ENCODE data around the gene MIS18BP1. TPM values are rescaled to one million over a fixed set of nuclear protein-coding genes. Genes with fewer than 3 reads are reported as not detected.
"Not testable (repeated sequence)": the region's sequence is repeated elsewhere in the genome, so short reads cannot be mapped to it uniquely, and the experiment has no call there.

Gene MIS18BP1
- total RNA-seq, 1 donor from 2014 or later = 26.7 TPM

DNA sequence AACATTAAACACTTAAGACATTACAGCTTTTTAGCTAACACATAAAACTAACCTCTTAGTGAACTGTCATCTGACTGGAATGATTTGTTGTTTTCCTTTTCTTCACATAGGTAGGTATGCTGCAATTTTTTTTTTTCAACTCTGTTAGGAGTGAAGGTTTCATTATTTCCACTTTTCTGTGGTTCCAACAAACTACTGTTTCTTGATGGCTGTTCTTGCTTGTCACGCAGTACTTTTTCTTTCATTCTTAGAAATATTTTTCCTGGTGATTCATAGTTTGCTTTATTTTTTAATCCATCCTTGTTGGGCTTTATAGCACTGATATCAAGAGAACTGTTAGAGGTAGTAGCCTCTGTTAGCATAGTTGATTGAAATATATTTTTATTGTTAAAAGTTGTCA, 6.3 kb downstream of the MIS18BP1 start:
- no peak for DNase-seq (ENCODE audit: extremely low read depth, low read depth, low spot score)

DNA sequence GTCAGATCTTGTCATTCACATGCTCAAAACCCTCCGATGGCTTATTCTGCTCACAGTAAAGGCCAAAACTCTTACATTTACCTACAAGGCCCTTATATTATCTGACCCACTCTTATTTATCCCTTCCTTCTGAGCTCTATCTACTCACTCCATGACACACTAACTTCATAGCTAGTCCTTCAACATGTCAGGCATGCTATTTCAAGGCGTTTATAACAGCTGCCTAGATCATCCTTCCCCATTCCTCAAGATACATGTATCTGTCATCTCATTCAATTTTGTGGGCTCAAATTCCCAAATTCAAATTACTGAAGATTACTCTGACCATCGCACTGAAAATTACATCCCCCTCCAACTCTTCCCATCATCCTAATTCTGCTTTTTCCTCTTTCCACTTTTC, 6.9 kb downstream of the MIS18BP1 start:
- DNase-seq (ENCODE audit: extremely low read depth, low read depth, low spot score) = no peak

DNA sequence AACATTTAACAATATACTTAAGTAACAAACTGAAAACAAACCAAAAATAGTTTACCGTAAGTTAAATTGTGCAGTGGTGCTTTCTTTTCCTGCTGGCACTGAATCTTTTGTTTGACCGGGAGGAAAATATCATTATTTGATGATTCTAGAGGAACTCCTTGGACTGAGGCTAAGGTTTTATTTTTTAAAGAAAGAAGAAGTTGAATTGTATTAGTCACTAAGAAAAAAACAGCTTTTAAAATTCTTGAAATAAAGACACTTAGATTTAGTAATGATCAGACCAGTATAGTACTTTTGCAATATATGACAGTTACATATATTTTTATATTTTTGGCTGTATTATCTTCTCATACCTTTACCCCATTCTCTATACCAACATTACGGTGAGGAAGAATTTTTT, 10.3 kb downstream of the MIS18BP1 start:
- no peak for DNase-seq (ENCODE audit: extremely low read depth, low read depth, low spot score)

DNA sequence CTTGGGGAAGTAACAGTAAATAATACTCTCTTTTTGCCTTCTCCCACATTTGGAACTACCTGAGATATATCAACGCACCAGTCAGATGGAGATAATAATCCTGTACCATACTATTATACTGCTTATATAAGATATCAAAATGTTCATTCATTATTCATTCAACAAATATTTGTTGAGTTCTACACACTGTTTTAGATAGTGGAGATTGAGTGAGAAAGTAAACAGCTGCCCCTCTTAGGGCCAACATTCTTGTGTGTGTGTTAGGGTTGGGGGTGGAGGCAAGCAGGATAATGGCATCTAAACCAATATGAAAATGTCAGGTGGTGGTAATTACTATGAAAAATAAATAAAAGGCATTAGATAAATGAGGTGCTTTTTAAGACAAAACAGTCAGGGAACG, 14.0 kb downstream of the MIS18BP1 start:
- no peak for DNase-seq (ENCODE audit: extremely low read depth, low read depth, low spot score)

DNA sequence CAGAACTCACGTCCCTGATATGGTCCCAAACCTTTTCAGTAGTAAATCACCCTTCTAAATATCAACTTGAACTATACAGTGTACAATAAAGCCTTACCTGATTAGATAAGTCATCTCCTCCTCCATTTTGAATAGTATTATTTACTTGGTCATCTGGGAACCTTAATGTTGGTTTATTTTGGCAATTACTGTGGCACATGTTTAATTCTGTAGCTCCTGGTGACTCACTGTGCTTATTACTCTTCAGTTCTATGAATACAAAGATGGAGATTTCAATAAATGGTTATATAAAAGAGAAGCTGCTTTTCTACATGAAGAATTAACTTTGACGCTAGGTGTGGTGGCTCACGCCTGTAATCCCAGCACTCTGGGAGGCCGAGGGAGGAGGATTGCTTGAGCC, 25.4 kb downstream of the MIS18BP1 start:
- no peak for DNase-seq (ENCODE audit: extremely low read depth, low read depth, low spot score)

DNA sequence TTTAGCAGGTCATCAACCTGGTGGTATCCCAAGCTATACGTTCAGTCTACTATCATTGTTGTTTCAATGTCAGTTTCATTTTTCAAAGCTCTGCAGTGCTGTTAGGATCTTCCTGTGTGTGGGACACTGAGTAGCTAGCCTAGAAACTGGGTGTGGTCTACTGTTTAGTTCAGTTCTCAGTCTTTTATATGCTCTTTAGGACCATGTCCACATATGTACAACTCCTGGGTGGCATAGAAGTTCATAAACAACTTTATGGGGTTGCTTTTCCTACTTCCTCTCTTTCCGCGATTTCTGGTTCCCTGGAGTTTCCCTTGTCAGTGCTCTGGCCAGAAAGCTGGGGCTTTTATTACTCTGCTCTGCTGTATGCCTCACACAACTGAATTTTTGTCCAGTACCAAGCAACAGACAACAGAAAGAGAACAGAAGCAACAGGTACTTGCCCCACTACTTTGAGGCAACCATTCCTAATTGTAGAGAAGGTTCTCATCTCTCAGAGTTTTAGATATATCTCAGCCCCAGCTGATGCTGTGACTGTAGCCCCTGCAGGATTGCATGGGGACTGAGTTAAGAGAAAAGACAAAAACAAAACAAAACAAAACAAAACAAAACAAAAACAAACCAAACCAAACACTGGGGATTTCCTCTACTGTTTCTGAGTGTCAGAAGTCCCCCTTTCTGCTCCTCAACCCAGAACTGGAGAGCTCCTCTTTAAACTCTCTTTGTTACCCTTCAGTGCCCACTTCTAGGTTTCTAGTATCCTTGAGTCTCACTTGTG, 30.3 kb downstream of the MIS18BP1 start:
- no peak for DNase-seq (ENCODE audit: extremely low read depth, low read depth, low spot score)

DNA sequence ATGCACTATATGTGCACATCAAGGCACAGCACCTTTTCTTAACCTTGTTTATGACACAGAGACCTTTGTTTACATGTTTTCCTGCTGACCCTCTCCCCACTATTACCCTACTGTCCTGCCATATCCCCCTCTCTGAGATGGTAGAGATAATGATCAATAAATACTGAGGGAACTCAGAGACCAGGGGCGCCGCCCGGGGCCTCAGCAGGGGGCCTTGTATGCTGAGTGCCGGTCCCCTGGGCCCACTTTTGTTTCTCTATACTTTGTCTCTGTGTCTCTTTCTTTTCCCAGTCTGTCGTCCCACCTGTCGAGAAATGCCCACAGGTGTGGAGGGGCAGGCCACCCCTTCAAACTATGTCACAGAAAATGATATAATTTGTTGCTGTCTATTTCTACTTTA, 38.7 kb downstream of the MIS18BP1 start:
- DNase-seq (ENCODE audit: extremely low read depth, low read depth, low spot score) = not testable (repeated sequence)

DNA sequence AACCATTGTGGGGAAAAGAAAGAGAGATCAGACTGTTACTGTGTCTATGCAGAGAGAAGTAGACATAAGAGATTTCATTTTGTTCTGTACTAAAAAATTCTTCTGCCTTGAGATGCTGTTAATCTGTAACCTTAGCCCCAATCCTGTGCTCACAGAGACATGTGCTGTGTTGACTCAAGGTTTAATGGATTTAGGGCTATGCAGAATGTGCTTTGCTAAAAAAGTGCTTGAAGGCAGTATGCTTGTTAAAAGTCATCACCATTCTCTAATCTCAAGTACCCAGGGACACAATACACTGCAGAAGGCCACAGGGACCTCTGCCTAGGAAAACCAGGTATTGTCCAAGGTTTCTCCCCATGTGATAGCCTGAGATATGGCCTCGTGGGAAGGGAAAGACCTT, 39.3 kb downstream of the MIS18BP1 start:
- DNase-seq (ENCODE audit: extremely low read depth, low read depth, low spot score) = not testable (repeated sequence)

DNA sequence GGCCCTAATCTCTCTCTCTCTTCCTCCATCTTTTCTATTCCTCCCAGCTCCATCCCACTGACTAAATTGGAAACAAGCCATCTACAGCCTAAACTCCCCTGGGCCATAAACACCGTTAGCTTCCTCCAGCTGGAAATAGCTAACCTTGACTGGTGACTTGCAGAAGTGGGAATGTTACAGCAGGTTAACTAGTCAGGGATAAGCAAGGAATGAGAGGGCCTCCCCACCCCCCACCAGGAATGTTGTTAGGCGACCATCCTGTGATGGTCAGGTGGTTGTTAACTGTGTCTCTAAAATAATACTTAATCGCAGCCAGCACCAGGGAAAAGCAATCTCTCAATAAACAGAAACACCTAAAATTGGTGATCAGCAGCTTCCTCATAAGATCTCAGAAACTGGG, 40.8 kb downstream of the MIS18BP1 start:
- DNase-seq (ENCODE audit: extremely low read depth, low read depth, low spot score) = no peak

DNA sequence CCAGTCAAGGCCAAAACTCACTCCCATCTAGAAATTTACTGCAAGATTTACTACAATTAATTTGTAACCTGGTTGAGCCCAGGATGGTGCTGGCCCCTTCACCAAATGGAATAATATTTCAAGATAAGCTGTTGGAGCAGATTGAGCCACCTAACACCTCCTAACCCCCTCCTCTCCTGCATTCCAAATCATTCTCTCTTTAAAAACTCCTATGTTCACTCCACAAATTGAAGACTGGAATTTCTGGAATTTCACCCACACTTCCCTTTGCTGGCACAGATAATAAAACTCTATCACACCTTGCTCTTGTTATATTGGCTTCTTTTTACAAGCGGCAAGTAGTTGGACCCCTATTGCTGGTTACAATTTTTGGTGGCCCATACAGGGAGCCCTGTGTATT, 41.7 kb downstream of the MIS18BP1 start:
- DNase-seq (ENCODE audit: extremely low read depth, low read depth, low spot score) = no peak

DNA sequence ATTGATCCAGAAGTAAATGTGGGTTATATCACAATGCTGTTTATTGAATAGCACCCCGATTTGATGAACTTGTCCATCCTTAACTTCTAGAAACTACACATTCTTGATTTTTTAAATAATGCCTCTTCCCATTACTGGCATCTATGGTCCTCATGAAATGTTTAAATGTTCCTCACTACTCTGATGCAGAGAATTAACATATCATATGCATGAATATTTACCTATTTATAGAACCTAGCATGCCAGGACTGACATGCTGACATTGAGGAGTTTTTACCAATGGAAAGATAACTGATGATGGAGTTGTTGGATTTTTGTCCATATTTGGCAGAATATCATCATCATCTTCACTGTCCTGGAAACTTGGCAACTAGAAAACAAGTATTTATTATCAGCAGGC, 42.8 kb downstream of the MIS18BP1 start:
- no peak for DNase-seq (ENCODE audit: extremely low read depth, low read depth, low spot score)

DNA sequence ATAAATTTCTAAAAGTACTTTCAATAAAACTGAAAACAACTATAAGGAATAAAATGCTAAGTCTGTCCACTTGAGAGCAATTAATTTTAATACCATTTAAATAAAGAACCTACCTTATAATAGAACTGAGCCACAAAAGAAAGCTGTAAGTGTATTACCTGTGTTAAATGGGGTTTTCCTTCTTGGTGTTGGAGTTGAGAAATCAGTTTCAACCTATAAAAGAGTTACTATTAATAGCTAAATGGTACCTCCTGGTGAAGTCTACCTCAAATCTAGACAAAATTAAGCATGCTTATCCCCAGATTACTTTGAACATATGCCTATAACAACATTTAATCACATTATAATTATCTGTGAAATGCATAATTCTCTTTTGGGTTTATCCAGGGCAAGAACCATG, 48.8 kb downstream of the MIS18BP1 start:
- no peak for DNase-seq (ENCODE audit: extremely low read depth, low read depth, low spot score)

DNA sequence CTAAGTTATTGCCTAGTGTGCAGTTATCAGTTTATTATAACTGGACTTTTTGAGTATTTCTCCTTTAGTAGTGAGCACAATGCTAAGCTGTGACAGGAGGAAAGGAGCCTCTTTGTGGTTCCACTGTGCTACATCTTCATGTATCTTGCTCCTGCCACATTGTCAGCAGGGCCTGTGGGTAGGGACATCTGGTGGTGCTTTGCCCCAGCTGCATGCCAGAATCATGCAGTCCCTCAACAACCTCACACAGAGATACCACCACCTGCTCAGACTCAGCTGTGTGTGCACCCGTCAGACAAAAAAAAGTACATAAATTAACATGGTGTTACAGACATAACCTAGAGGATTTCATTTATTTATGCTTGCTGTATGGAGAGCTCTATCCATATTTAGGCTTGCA, 51.1 kb downstream of the MIS18BP1 start:
- DNase-seq (ENCODE audit: extremely low read depth, low read depth, low spot score) = no peak

DNA sequence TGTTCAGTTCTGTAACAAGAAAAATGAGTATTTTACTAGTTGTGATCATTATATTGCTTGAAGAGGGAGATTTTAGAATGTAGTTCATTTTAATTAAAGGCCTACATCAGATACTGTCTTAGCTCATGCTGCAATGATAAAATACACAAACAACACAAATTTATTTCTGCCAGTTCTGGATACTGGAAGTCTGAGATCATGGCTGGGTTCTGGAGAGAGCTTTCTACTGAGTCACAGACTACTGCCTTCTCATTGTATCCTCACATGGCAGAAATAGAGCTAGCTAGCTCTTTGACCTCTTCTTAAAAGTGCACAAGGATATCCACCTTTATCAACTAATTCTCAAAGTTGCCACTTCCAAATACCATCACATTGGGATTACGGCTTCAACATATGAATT, 53.8 kb downstream of the MIS18BP1 start:
- DNase-seq (ENCODE audit: extremely low read depth, low read depth, low spot score) = no peak

DNA sequence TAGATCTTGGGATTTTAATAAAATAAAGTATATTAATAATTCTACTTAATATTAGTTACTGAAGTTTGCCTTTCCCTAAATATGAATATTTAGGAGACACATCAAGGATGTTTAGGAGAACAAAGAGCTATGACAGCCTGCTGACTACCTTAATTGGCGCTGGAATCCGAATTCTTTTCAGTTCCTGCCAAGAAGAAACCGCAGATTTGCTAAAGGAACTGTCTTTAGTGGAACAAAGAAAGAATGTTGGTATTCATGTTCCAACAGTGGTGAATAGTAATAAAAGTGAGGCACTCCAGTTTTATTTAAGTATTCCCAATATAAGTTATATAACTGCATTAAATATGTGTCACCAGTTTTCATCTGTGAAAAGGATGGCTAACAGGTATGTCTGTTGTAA, 54.5 kb downstream of the MIS18BP1 start:
- DNase-seq (ENCODE audit: extremely low read depth, low read depth, low spot score) = no peak

DNA sequence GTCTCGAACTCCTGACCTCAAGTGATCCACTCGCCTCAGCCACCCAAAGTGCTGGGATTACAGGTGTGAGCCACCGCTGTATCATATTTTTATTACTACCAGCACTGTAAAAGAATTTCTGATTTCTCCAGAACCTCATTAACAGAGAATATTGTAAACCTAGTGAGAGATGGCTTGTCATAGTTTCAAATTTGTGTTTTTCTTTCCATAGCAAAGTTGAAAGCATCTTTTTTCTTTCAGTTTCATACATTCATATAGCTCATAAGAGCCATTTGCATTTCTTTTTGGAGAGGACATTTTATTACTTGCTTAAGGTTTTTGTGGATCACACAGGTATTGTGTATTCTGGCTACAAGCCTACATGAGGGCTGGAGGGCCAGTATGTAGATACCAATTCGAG, 58.0 kb downstream of the MIS18BP1 start:
- no peak for DNase-seq (ENCODE audit: extremely low read depth, low read depth, low spot score)

DNA sequence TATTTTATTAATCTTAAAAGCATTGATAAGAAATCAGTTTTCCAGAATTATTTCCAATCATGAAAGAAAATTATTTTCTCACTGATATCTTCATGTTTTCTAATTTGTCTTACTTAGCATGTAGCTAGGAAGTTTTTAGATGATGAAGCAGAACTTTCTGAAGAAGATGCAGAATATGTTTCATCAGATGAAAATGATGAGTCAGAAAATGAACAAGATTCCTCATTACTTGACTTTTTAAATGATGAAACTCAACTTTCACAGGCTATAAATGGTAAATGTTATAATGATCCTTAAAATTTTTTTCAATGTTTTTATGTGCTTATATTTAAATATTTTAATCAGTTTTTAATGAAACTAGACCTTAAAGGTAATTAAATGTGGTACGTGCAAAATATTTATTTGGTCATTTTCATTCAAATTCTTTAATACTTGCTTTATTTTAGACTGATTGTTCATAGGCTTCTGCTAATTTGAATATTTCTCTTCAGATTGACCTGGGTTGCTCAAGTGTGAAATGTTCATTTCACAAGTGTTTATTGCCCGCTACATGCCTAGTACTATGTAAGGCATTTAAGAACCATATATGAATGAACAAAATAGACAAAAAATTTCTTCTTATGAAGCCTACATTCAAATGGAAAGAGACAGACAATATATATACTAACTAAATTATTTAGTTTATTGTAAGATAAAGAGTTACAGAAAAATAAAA, 67.7 kb downstream of the MIS18BP1 start:
- DNase-seq (ENCODE audit: extremely low read depth, low read depth, low spot score) = no peak

DNA sequence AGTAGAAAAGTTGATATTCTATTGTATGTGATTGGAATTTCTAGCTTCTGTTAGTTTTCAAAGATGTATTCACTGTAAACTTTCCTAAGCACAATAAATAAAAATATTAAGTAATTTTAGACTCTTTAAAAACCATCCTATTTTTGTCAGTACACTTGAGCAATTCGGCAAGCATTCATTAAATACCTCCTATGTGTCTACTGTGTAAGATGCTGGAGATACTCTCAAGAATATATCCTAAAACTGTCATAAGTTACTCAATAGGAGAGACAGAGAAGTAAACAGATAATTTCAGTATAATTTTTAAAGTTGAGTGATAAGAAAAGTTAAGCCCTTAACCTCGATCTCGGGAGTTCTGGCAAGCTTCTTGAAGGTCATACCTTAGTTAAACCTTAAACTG, 71.2 kb downstream of the MIS18BP1 start:
- DNase-seq (ENCODE audit: extremely low read depth, low read depth, low spot score) = no peak

DNA sequence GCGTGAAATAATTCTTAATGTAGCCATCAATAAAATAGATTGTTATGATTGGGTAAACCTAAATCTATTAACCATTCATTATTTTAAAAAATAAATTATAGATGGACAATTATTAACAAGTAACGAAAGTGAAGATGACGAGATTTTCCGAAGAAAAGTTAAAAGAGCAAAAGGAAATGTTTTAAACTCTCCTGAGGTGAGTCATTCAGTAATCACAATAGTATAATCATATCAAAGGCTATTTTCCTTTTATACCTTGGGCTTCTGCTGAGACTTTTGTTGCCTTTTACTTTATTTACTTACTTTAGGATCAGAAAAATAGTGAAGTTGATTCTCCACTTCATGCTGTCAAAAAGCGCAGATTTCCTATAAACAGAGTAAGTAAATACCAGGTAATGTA, 71.7 kb downstream of the MIS18BP1 start:
- DNase-seq (ENCODE audit: extremely low read depth, low read depth, low spot score) = no peak

DNA sequence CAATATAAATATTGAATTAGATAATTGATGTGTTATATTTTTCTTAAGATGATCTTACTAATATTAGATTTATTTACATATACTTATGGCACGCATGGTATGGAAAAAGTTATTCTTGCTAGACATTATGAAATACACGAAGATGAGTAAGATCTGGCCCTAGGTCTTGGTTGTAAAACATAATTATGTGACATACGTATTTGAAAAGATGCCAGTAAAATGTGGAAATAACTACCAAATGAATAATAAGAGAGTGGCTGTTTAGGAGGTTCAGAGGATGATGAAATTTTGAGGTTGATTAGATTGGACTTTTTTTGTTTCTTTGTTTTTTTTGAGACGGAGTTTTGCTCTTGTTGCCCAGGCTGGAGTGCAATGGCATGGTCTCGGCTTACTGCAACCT, 75.9 kb downstream of the MIS18BP1 start:
- DNase-seq (ENCODE audit: extremely low read depth, low read depth, low spot score) = no peak

DNA sequence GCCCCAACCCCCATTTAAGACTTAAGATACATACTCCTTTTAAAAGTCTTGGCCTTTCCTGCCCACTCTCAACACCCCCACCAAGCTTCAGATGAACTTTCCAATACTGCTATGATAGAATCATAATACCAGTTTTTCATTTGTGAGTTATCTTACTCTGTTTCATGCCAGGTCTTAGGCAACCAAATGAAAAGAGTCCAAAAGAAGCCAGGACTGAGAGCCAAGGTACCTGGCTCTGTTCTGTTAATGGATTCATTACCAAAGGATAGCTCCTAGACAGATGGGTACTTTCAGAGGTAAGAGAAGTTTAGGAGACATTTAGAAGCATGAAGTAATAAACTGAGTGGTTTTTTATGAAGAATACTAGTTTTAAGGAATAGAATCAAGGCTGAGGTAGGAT, 83.1 kb downstream of the MIS18BP1 start:
- no peak for DNase-seq (ENCODE audit: extremely low read depth, low read depth, low spot score)

DNA sequence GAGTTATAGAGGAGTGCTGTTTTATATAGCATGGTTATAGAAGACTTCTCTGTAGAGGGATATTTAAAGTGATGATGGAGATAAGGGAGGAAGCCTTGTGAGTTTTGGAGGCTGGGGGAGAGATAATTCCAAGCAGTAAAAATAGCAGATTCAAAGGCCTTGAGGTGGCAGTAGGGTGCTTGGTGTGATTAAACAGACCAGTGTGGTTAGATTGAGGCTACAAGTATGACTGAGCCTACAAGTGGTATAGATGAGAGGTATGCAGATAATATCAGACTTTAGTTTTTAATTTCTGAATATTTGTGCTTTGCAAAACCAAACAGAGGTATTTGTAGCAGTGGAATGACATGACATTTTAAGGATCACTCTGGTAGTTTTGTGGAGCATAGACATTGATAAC, 96.9 kb downstream of the MIS18BP1 start:
- DNase-seq (ENCODE audit: extremely low read depth, low read depth, low spot score) = no peak

All from glomerular endothelial cell (primary cell).